Endothelial cell of umbilical vein (primary cell): ENCODE measurements around the gene CUL3. TPM values are rescaled to one million over a fixed set of nuclear protein-coding genes. Genes with fewer than 3 reads are reported as not detected.

Experiments used
- BruUV-seq: library from RNA; stranded (reverse); fragments of 400-500 nt; replicated peaks from 2 replicates; lab custom pipeline; 2021; lab: Mats Ljungman, UMichigan
- CTCF ChIA-PET: fragments of 300-600, 350-600 bp; sonication (Branson Sonifier 250); formaldehyde crosslinking; loops from one replicate; lab custom pipeline; 2021; ENCODE audit warnings: antibody characterized with exemption, inconsistent platforms; lab: Charles Lee
- POLR2A ChIA-PET: fragments of 300-600, 350-600 bp; sonication (Branson Sonifier 250); formaldehyde crosslinking; loops from one replicate; lab custom pipeline; 2021; ENCODE audit warnings: antibody characterized with exemption, inconsistent platforms; lab: Charles Lee
- DNase-seq: peaks from one replicate; pipeline ENCODE4 v3.0.0-alpha.2; 2011; ENCODE audit warnings: low read depth, low spot score
- FAIRE-seq: peaks from 2 replicates; lab custom pipeline; 2011; peaks lifted over from hg19 to GRCh38; lab: Jason Lieb, UNC
- H2AFZ ChIP-seq: 2 replicates; pipeline ENCODE4 v1.6.0; 2012; ENCODE audit warnings: low read depth, low read length, control low read depth, inconsistent platforms
- H3K27ac ChIP-seq: 2 replicates; pipeline ENCODE4 v1.5.1; 2011; ENCODE audit warnings: low read depth, mild to moderate bottlenecking, control low read depth, low read length, moderate library complexity; ENCODE audit not compliant: insufficient read depth
- H3K27me3 ChIP-seq, 2 experiments: 2 replicates each; pipeline versions ENCODE4 v1.6.0 to v1.6.1; 2011; ENCODE audit warnings: low read length in 2 of 2, mixed read lengths in 1 of 2; ENCODE audit not compliant: control insufficient read depth in 2 of 2, insufficient read depth in 2 of 2
- H3K36me3 ChIP-seq, 2 experiments: 2 replicates in 1 of 2; 3 replicates in 1 of 2; pipeline ENCODE4 v1.5.1; 2011; ENCODE audit warnings: low read length in 2 of 2, mild to moderate bottlenecking in 1 of 2, moderate library complexity in 1 of 2; ENCODE audit not compliant: control insufficient read depth in 2 of 2, insufficient read depth in 2 of 2; ENCODE audit errors: extremely low read depth in 1 of 2
- H3K4me1 ChIP-seq: 3 replicates; pipeline ENCODE4 v1.5.1; 2011; ENCODE audit warnings: mild to moderate bottlenecking, low read length; ENCODE audit not compliant: control insufficient read depth, insufficient read depth; ENCODE audit errors: extremely low read depth
- H3K4me2 ChIP-seq: 2 replicates; pipeline ENCODE4 v1.6.1; 2011; ENCODE audit warnings: low read length, control low read depth, mixed read lengths; ENCODE audit not compliant: insufficient read depth
- H3K4me3 ChIP-seq, 3 experiments: fragments of 200-600 bp in 1 of 3; sonication (generic), shearing (Covaris generic) in 1 of 3; replicated peaks in 1 of 3; 2 replicates each; pipeline ENCODE4 v1.5.1; 2011 to 2016; ENCODE audit warnings: control low read depth in 3 of 3, low read length in 3 of 3, mild to moderate bottlenecking in 2 of 3, inconsistent platforms in 1 of 3, low read depth in 1 of 3, moderate library complexity in 1 of 3; ENCODE audit not compliant: insufficient read depth in 1 of 3
- H3K79me2 ChIP-seq: 2 replicates; pipeline ENCODE4 v1.6.0; 2012; ENCODE audit warnings: low read length, inconsistent platforms; ENCODE audit not compliant: control insufficient read depth, insufficient read depth
- H3K9ac ChIP-seq: replicated peaks from 2 replicates; pipeline ENCODE3; 2011; ENCODE audit warnings: low read length, control low read depth; ENCODE audit not compliant: insufficient read depth; ENCODE audit errors: extremely low read depth
- H3K9me1 ChIP-seq: replicated peaks from 3 replicates; pipeline ENCODE4 v1.6.0; 2011; ENCODE audit warnings: mild to moderate bottlenecking, low read length; ENCODE audit not compliant: control insufficient read depth, insufficient read depth; ENCODE audit errors: extremely low read depth
- H3K9me3 ChIP-seq: replicated peaks from 2 replicates; pipeline ENCODE4 v1.5.1; 2012; ENCODE audit warnings: low read length, inconsistent platforms; ENCODE audit not compliant: control insufficient read depth, insufficient read depth
- H4K20me1 ChIP-seq: replicated peaks from 2 replicates; pipeline ENCODE3; 2011; ENCODE audit warnings: mild to moderate bottlenecking, low read length; ENCODE audit not compliant: control insufficient read depth, insufficient read depth; ENCODE audit errors: extremely low read depth
- EZH2 ChIP-seq: IDR thresholded peaks from 2 replicates; pipeline ENCODE4 v1.6.1; 2012; ENCODE audit warnings: borderline replicate concordance, low read depth, mild to moderate bottlenecking, moderate library complexity, low read length, inconsistent platforms; ENCODE audit not compliant: severe bottlenecking
- FOS ChIP-seq: IDR thresholded peaks from 2 replicates; pipeline ENCODE4 v1.6.1; 2011; ENCODE audit warnings: mild to moderate bottlenecking, low read length, moderate library complexity, borderline replicate concordance; ENCODE audit not compliant: insufficient read depth
- GATA2 ChIP-seq: IDR thresholded peaks from 2 replicates; pipeline ENCODE4 v1.7.0; 2011; ENCODE audit warnings: low read depth, mild to moderate bottlenecking, moderate library complexity, mixed read lengths, low read length; ENCODE audit not compliant: insufficient read length, insufficient read depth
- JUN ChIP-seq: IDR thresholded peaks from 2 replicates; pipeline ENCODE4 v1.6.1; 2011; ENCODE audit warnings: borderline replicate concordance, low read depth; ENCODE audit not compliant: insufficient read length, insufficient read depth
- MYC ChIP-seq: IDR thresholded peaks from one replicate; pipeline ENCODE4 v1.6.1; 2011; ENCODE audit warnings: mild to moderate bottlenecking, low read depth, low read length
- POLR2A ChIP-seq: IDR thresholded peaks from 2 replicates; pipeline ENCODE4 v1.6.1; 2012; ENCODE audit warnings: low read depth, mild to moderate bottlenecking, control low read depth, low read length
- POLR2AphosphoS5 ChIP-seq: IDR thresholded peaks from 2 replicates; pipeline ENCODE4 v1.6.1; 2012; ENCODE audit warnings: low read depth, mild to moderate bottlenecking, control low read depth, low read length, moderate library complexity; ENCODE audit not compliant: insufficient read depth
- dilution Hi-C: fragments of 300-500 bp; cut with MboI; formaldehyde crosslinking; loops from one replicate; pipeline ENCODE4 v1.15.0; 2019; ENCODE audit warnings: low sequenced_read_pairs; ENCODE audit not compliant: extremely low pct_ligation_motif_present
- intact Hi-C: fragments of 100-400 bp; cut with micrococcal nuclease; formaldehyde crosslinking; loops from one replicate; pipeline ENCODE4 v1.10.0; 2022
- polyA plus RNA-seq, 4 experiments: library from polyadenylated mRNA; depleted of rRNA in 3 of 4; stranded (reverse) in 3 of 4; unstranded in 1 of 4; fragments of >200 nt; gene quantifications; 2 replicates each; pipeline versions ENCODE4 v1.2.1 to v1.2.3, GENCODE V29; 2011 to 2012; ENCODE audit warnings: missing spikeins in 1 of 4
- total RNA-seq: library from RNA; stranded (reverse); gene quantifications from 2 replicates; pipeline ENCODE4 v1.2.3, GENCODE V29; 2021
- TF ChIP-seq, protein P1 (sequence below), 2 donors: IDR thresholded peaks; 1 replicate in 1 of 2; 2 replicates in 1 of 2; pipeline ENCODE4 v1.5.1; 2011; ENCODE audit warnings: low read length in 2 of 2, mild to moderate bottlenecking in 2 of 2, moderate library complexity in 2 of 2, control low read depth in 1 of 2, inconsistent platforms in 1 of 2, low read depth in 1 of 2; ENCODE audit not compliant: insufficient read depth in 1 of 2; ENCODE audit errors: extremely low read depth in 1 of 2
- TF ChIP-seq, protein P2 (sequence below): IDR thresholded peaks from 2 replicates; pipeline ENCODE4 v1.6.1; 2011; ENCODE audit not compliant: insufficient read depth, insufficient read length

Gene CUL3
- total and polyA plus RNA-seq, 2 donors (not counting 3 experiments of a cell fraction or from before 2014, with no cell fraction given): 22.7 to 82.3 TPM

DNA sequence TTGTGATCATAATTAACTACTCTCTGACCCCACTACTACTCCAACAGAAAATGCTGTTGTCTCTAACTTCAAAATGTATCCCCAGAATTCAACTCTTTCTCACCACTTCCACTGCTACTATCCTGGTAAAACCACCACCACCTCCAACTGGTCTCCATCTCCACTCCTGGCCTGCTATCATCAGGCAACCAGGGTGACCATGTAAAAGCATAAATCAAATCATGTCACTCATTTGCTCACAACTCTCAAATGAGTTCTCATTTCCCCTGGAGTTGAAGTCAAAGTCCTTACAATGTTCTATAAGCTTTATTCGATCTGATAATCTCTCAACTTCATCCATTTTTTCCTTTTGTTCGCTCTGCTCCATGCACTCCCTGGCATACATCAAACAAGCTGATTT, 24.6 kb downstream of the CUL3 start:
- Histone ChIP-seq H4K20me1 (peaks cover 33% of the 10 kb centered on the region), H3K9me1 (no peaks in the 10 kb centered on the region), H3K9me3 (no peaks in the 10 kb centered on the region), H3K36me3 (no peaks in the 10 kb centered on the region), H3K4me1 (peaks cover 2% of the 10 kb centered on the region), H3K27ac (no peak overlapping the region), H3K79me2 (peaks cover 92% of the 10 kb centered on the region), H3K9ac (no peak overlapping the region), H3K27me3 (no peaks in the 10 kb centered on the region), H3K4me2 (no peak overlapping the region), H3K4me3 (no peak overlapping the region), H2AFZ (no peak overlapping the region)
- dilution Hi-C loops: no loop called here
- ChIA-PET POLR2A (no interaction called here), CTCF (interaction anchor here (1.6 kb wide), 1 partner anchor 13 kb away, joined by 4 read pairs; no protein-coding TSS in a partner anchor)
- intact Hi-C loops: no loop called here
- no TSS peak for BruUV-seq
- TF ChIP-seq EZH2 (no peak), FOS (no peak), JUN (no peak), GATA2 (no peak), MYC (no peak), POLR2A (no peak), POLR2AphosphoS5 (no peak)
- TF ChIP-seq, protein P1, sequence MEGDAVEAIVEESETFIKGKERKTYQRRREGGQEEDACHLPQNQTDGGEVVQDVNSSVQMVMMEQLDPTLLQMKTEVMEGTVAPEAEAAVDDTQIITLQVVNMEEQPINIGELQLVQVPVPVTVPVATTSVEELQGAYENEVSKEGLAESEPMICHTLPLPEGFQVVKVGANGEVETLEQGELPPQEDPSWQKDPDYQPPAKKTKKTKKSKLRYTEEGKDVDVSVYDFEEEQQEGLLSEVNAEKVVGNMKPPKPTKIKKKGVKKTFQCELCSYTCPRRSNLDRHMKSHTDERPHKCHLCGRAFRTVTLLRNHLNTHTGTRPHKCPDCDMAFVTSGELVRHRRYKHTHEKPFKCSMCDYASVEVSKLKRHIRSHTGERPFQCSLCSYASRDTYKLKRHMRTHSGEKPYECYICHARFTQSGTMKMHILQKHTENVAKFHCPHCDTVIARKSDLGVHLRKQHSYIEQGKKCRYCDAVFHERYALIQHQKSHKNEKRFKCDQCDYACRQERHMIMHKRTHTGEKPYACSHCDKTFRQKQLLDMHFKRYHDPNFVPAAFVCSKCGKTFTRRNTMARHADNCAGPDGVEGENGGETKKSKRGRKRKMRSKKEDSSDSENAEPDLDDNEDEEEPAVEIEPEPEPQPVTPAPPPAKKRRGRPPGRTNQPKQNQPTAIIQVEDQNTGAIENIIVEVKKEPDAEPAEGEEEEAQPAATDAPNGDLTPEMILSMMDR (IDR thresholded peaks at IDR 0.05; ENCODE audit: extremely low read depth in 1 of 2, insufficient read depth in 1 of 2, low read depth in 1 of 2, low read length in 2 of 2): no peak
- TF ChIP-seq, protein P2, sequence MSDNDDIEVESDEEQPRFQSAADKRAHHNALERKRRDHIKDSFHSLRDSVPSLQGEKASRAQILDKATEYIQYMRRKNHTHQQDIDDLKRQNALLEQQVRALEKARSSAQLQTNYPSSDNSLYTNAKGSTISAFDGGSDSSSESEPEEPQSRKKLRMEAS: no peak
- FAIRE-seq (no peak), DNase-seq (no peak)
